ENCODE results near the gene LCA5L. TPM values are rescaled to one million over a fixed set of nuclear protein-coding genes. Genes with fewer than 3 reads are reported as not detected.

Gene LCA5L
- total RNA-seq, 2 donors from 2014 or later: 0.26 to 1.5 TPM

DNA sequence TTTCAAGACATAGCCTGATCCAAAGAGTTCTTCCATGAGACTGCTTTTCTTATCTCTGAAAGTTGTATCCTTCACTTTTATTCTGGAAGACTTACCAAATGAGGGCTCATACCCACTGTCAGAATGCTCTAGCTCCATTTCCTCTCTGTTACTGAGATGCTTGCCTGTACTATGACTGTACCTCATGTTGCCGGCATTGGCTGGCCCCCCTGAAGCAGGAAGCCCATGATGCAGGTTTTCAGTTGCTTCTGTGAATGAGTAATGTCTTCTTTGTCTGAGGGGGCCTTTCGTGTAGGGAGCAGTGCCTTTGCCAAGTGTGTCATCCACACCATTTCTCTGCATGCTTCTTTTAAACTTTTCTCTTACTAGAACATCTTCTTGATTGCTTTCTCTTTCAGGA lies 39.5 kb downstream of the LCA5L start:
- TF ChIP-seq, protein P1, sequence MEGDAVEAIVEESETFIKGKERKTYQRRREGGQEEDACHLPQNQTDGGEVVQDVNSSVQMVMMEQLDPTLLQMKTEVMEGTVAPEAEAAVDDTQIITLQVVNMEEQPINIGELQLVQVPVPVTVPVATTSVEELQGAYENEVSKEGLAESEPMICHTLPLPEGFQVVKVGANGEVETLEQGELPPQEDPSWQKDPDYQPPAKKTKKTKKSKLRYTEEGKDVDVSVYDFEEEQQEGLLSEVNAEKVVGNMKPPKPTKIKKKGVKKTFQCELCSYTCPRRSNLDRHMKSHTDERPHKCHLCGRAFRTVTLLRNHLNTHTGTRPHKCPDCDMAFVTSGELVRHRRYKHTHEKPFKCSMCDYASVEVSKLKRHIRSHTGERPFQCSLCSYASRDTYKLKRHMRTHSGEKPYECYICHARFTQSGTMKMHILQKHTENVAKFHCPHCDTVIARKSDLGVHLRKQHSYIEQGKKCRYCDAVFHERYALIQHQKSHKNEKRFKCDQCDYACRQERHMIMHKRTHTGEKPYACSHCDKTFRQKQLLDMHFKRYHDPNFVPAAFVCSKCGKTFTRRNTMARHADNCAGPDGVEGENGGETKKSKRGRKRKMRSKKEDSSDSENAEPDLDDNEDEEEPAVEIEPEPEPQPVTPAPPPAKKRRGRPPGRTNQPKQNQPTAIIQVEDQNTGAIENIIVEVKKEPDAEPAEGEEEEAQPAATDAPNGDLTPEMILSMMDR (IDR thresholded peaks at IDR 0.05): no peak
- no peak for DNase-seq (ENCODE audit: low spot score)
- H3K4me1 ChIP-seq: no peaks in the 10 kb centered on the region
- no peak overlapping the region for H3K27ac ChIP-seq
- no peaks in the 10 kb centered on the region for H3K27me3 ChIP-seq
- H3K36me3 ChIP-seq: peaks cover 16% of the 10 kb centered on the region
- H3K4me3 ChIP-seq: no peak overlapping the region
- no peaks in the 10 kb centered on the region for H3K9me3 ChIP-seq

GRCh38 chr21:39400173-39400572 lies 45.4 kb downstream of the LCA5L start:
- peaks cover 14% of the 10 kb centered on the region for H3K36me3 ChIP-seq
- H3K4me1 ChIP-seq: no peaks in the 10 kb centered on the region
- H3K4me3 ChIP-seq: no peak overlapping the region
- no peak overlapping the region for H3K27ac ChIP-seq
- DNase-seq (ENCODE audit: low spot score): no peak
- no peaks in the 10 kb centered on the region for H3K9me3 ChIP-seq
- H3K27me3 ChIP-seq: no peaks in the 10 kb centered on the region
- TF ChIP-seq, protein P1 (IDR thresholded peaks at IDR 0.05): no peak

DNA sequence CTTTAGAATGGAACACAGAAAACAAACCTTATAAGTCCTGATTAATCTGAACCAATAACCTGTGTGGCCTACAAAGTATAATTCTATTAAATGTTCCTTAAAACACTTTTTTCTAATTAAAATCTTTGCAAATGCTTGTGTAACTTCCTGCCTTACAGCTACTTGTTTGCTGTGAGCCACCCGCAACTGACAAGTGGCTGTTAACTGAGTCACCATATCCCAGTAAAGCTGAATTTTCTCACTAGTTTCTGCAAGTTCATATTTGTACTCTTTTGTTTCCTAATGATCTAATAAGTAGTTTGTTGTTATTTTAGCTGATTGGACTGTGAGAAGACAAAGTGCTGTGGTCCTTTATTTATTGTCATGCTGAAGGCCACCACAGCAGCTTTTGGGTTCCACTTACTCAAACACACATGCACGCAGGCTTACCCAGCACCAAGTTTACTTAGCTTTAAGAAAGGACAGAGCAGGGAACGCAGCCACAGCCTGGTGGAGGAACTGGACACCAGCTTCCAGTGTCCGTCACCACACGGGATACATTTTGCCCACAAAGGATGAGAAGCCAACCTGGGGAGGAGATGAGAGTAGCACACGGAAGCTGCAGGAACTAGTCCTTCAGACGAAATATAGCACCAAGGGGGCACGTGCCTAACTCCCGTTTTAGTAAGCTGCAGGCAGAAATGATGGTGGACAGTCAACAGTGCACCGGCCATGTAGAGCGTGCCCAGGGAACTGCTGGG lies 47.8 kb downstream of the LCA5L start:
- TF ChIP-seq, protein P1 (IDR thresholded peaks at IDR 0.05): no peak
- no peak overlapping the region for H3K27ac ChIP-seq
- peaks cover 38% of the 10 kb centered on the region for H3K36me3 ChIP-seq
- no peak for DNase-seq (ENCODE audit: low spot score)
- H3K27me3 ChIP-seq: no peaks in the 10 kb centered on the region
- H3K4me3 ChIP-seq: no peak overlapping the region
- H3K4me1 ChIP-seq: no peaks in the 10 kb centered on the region
- no peaks in the 10 kb centered on the region for H3K9me3 ChIP-seq

GRCh38 chr21:39392981-39393380 lies 52.6 kb downstream of the LCA5L start:
- Histone ChIP-seq H3K9me3 (no peaks in the 10 kb centered on the region), H3K27ac (no peak overlapping the region), H3K36me3 (peaks cover 48% of the 10 kb centered on the region), H3K27me3 (no peaks in the 10 kb centered on the region), H3K4me1 (peaks cover 0 to 24% of the 10 kb centered on the region in 2 donors), H3K4me3 (no peak overlapping the region)
- TF ChIP-seq, protein P1 (IDR thresholded peaks at IDR 0.05): no peak
- no peak for DNase-seq (ENCODE audit: low spot score)

- no peaks in the 10 kb centered on the region for H3K9me3 ChIP-seq
- H3K27me3 ChIP-seq: no peaks in the 10 kb centered on the region
- no peak overlapping the region for H3K27ac ChIP-seq
- no peak for DNase-seq (ENCODE audit: low spot score)
- TF ChIP-seq, protein P1 (IDR thresholded peaks at IDR 0.05): no peak
- H3K36me3 ChIP-seq: peaks cover 37% of the 10 kb centered on the region
- peaks cover 0 to 45% of the 10 kb centered on the region in 2 donors for H3K4me1 ChIP-seq
- H3K4me3 ChIP-seq: no peak overlapping the region
Observed at GRCh38 chr21:39390212-39390765, 55.3 kb downstream of the LCA5L start.
